ENCODE results near the gene FBXO5.
"Not testable (repeated sequence)": the region's sequence is repeated elsewhere in the genome, so short reads cannot be mapped to it uniquely, and the experiment has no call there.

DNA sequence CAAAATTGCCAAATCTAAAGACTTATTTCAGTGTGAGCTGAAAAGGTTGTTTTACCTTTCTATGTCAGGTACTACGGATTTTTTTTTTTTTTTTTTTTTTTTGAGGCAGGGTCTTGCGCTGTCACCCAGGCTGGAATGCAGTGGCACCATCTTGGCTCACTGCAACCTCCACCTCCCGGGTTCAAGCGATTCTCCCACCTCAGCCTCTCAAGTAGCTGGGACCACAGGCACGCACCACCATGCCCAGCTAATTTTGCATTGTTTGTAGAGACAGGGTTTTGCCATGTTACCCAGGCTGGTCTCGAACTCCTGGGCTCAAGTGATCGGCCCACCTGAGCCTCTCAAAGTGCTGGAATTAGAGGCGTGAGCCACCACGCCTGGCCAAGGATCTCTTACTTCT is 17.9 kb upstream of the FBXO5 start:
- not testable (repeated sequence) for TF ChIP-seq POLR2A, POLR2AphosphoS5 (IDR thresholded peaks at IDR 0.05; ENCODE audit: low read depth, low read length)

Measured in GM12892 (cell line).